Lower lobe of right lung (tissue), 2 donors: ENCODE data around the gene PNLIPRP1. TPM values are rescaled to one million over a fixed set of nuclear protein-coding genes. Genes with fewer than 3 reads are reported as not detected.

Source experiments
- ATAC-seq, 2 donors: fragments of 200-7000 bp; cut with Tn5 transposase; one replicate each; pipeline ENCODE4 v1.9.1; 2020 to 2022; ENCODE audit warnings: mild to moderate bottlenecking in 2 of 2, moderate library complexity in 2 of 2
- DNase-seq: peaks from one replicate; pipeline ENCODE4 v3.0.0-alpha.2; 2020
- H3K27ac ChIP-seq: fragments of 200-600 bp; one replicate; pipeline ENCODE4 v1.8.0; 2022
- H3K27me3 ChIP-seq: fragments of 200-600 bp; one replicate; pipeline ENCODE4 v1.8.0; 2022; ENCODE audit warnings: low read depth
- H3K36me3 ChIP-seq: fragments of 200-600 bp; one replicate; pipeline ENCODE4 v1.8.0; 2022; ENCODE audit warnings: mild to moderate bottlenecking
- H3K4me1 ChIP-seq: fragments of 200-600 bp; one replicate; pipeline ENCODE4 v1.8.0; 2022
- H3K4me3 ChIP-seq: fragments of 200-600 bp; one replicate; pipeline ENCODE4 v1.8.0; 2022; ENCODE audit warnings: mild to moderate bottlenecking
- H3K9me3 ChIP-seq: fragments of 200-600 bp; one replicate; pipeline ENCODE4 v1.8.0; 2022
- CTCF ChIP-seq: fragments of 200-600 bp; IDR thresholded peaks from one replicate; pipeline ENCODE4 v1.8.0; 2022; ENCODE audit warnings: antibody characterized with exemption, mild to moderate bottlenecking
- intact Hi-C: fragments of 100-400 bp; cut with DNase I; formaldehyde crosslinking; loops from one replicate; pipeline ENCODE4 v1.11.0; 2022
- total RNA-seq: library from RNA; stranded (reverse); fragmentation: NEBNext Ultra II Directional; extraction: Animal tissue kit (Norgen Biotek cat#: 25700); gene quantifications from one replicate; pipeline ENCODE4 v1.2.1, GENCODE V29; 2021
- donor health status: DM: no; HTN: yes; CAD: no; lungs with severe emphysema.

The PNLIPRP1 gene
- total RNA-seq, 1 donor from 2014 or later = not detected

GRCh38 chr10:116625845-116626244 is 35.1 kb downstream of the PNLIPRP1 start:
- no peak for ATAC-seq
- intact Hi-C loops = no loop called here
- Histone ChIP-seq H3K4me3 (no peak overlapping the region), H3K9me3 (no peaks in the 10 kb centered on the region), H3K27ac (no peak overlapping the region), H3K4me1 (no peaks in the 10 kb centered on the region), H3K27me3 (peaks cover 22% of the 10 kb centered on the region), H3K36me3 (no peaks in the 10 kb centered on the region)
- no peak for TF ChIP-seq CTCF
- DNase-seq = no peak

GRCh38 chr10:116626815-116627214 is 36.1 kb downstream of the PNLIPRP1 start:
- ATAC-seq (no peak), DNase-seq (no peak)
- intact Hi-C loops = no loop called here
- TF ChIP-seq CTCF = no peak
- Histone ChIP-seq H3K36me3 (no peaks in the 10 kb centered on the region), H3K4me1 (no peaks in the 10 kb centered on the region), H3K27ac (no peak overlapping the region), H3K4me3 (no peak overlapping the region), H3K9me3 (no peaks in the 10 kb centered on the region), H3K27me3 (peaks cover 22% of the 10 kb centered on the region)

- DNase-seq = no peak
- H3K36me3 ChIP-seq = no peaks in the 10 kb centered on the region
Observed at GRCh38 chr10:116627386-116627933, 36.7 kb downstream of the PNLIPRP1 start.

GRCh38 chr10:116629340-116629739 is 38.6 kb downstream of the PNLIPRP1 start:
- Histone ChIP-seq H3K9me3 (no peaks in the 10 kb centered on the region), H3K36me3 (no peaks in the 10 kb centered on the region), H3K27ac (no peak overlapping the region), H3K27me3 (peaks cover 22% of the 10 kb centered on the region), H3K4me3 (no peak overlapping the region), H3K4me1 (no peaks in the 10 kb centered on the region)
- TF ChIP-seq CTCF = no peak
- DNase-seq (no peak), ATAC-seq (no peak)
- intact Hi-C loops = no loop called here

More at GRCh38 chr10:116627386-116627933, 36.7 kb downstream of the PNLIPRP1 start:
- Histone ChIP-seq H3K4me1 (no peaks in the 10 kb centered on the region), H3K4me3 (peak overlapping the region; percentile 14), H3K9me3 (no peaks in the 10 kb centered on the region), H3K27ac (no peak overlapping the region), H3K27me3 (peaks cover 22% of the 10 kb centered on the region)
- peak; percentile 43 for TF ChIP-seq CTCF
- ATAC-seq = peak; percentile 64 to 79
- intact Hi-C loops = no loop called here

GRCh38 chr10:116630020-116630419 is 39.3 kb downstream of the PNLIPRP1 start:
- H3K9me3 ChIP-seq = no peaks in the 10 kb centered on the region
- no peak for TF ChIP-seq CTCF

More at GRCh38 chr10:116630020-116630419, 39.3 kb downstream of the PNLIPRP1 start:
- DNase-seq = no peak
- H3K4me1 ChIP-seq = no peaks in the 10 kb centered on the region
- H3K27ac ChIP-seq = no peak overlapping the region
- H3K27me3 ChIP-seq = peaks cover 21% of the 10 kb centered on the region
- ATAC-seq = no peak
- no peaks in the 10 kb centered on the region for H3K36me3 ChIP-seq
- intact Hi-C loops = no loop called here
- H3K4me3 ChIP-seq = no peak overlapping the region
